ENCODE measurements around the gene ITGBL1. TPM values are rescaled to one million over a fixed set of nuclear protein-coding genes. Genes with fewer than 3 reads are reported as not detected.

Gene ITGBL1
- total and polyA plus RNA-seq, 2 of the 4 experiments (the other 2 are of a cell fraction), result 22.2 to 24.2 TPM

DNA sequence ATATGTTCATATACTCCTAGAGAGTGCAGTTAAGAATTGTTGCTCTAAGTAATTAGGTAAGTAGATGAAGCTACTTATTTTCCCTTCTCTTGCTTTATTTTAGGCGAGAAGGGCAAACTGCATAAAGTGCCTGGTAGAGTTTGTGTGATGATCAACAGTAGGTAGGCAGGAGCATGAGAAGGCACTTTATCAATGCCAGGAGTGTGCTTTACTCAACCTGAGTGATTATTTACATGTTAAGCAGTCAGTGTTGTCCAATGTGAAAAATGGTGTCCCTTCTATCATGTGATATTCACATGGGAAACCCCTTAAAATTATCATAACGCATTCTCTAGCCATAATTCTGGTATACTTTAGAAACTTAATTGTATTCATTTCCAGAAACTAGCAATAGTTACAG lies 294.0 kb downstream of the ITGBL1 start:
- dilution Hi-C loops (cut with HindIII; ENCODE audit: low sequenced_read_pairs, unreplicated experiment) (no loop called here), in situ Hi-C loops (cut with MboI; ENCODE audit: low sequenced_read_pairs) (no loop called here), intact Hi-C loops (cut with micrococcal nuclease) (no loop called here)
- H3K18ac ChIP-seq (ENCODE audit: low read depth, low read length), result no peak overlapping the region
- H3K27me3 ChIP-seq (ENCODE audit: control insufficient read depth, insufficient read depth, low read length), result no peaks in the 10 kb centered on the region
- H3K4me3 ChIP-seq (ENCODE audit: insufficient read depth, low read depth, low read length), result no peak overlapping the region
- H2AK5ac ChIP-seq (ENCODE audit: low read depth, low read length), result no peak overlapping the region
- no peak overlapping the region for H2BK120ac ChIP-seq (ENCODE audit: low read depth, low read length)
- H4K91ac ChIP-seq (ENCODE audit: insufficient read depth, low read depth, low read length), result no peak overlapping the region
- H3K9ac ChIP-seq (ENCODE audit: low read depth, low read length), result no peak overlapping the region
- TF ChIP-seq FOS (IDR thresholded peaks at IDR 0.05; ENCODE audit: low read depth, low read length) (no peak), MXI1 (IDR thresholded peaks at IDR 0.05; ENCODE audit: borderline replicate concordance, low read depth, low read length) (no peak), CEBPB (IDR thresholded peaks at IDR 0.05; ENCODE audit: low read depth, low read length) (no peak), MAZ (IDR thresholded peaks at IDR 0.05; ENCODE audit: borderline replicate concordance, low read depth, low read length) (no peak)
- no peak overlapping the region for H2BK20ac ChIP-seq (ENCODE audit: low read depth, low read length)
- no peaks in the 10 kb centered on the region for H3K36me3 ChIP-seq (ENCODE audit: control insufficient read depth, insufficient read depth, low read length)
- H3K56ac ChIP-seq (ENCODE audit: extremely low read depth, insufficient read depth, low read length), result no peak overlapping the region
- H3K9me1 ChIP-seq (ENCODE audit: insufficient read depth, low read length), result no peaks in the 10 kb centered on the region
- no peak overlapping the region for H2BK5ac ChIP-seq (ENCODE audit: low read depth, low read length, poor library complexity, severe bottlenecking)
- no peaks in the 10 kb centered on the region for H4K20me1 ChIP-seq (ENCODE audit: insufficient read depth, low read length)
- H3K14ac ChIP-seq (replicated peaks; ENCODE audit: low read depth, low read length), result no peak overlapping the region
- H3K9me3 ChIP-seq (ENCODE audit: control insufficient read depth, insufficient read depth, low read length), result no peaks in the 10 kb centered on the region
- no peak overlapping the region for H3K27ac ChIP-seq (ENCODE audit: insufficient read depth, low read length)
- H3K23ac ChIP-seq (ENCODE audit: low read depth, low read length), result no peak overlapping the region
- no peak overlapping the region for H2AK9ac ChIP-seq (replicated peaks; ENCODE audit: low read depth, low read length, poor library complexity)
- no peaks in the 10 kb centered on the region for H3K79me1 ChIP-seq (ENCODE audit: low read depth in 1 of 2, low read length in 2 of 2)
- DNase-seq, result no peak
- CTCF ChIA-PET, result no interaction called here
- no peak overlapping the region for H3K4ac ChIP-seq (ENCODE audit: low read depth, low read length)
- no peak overlapping the region for H2BK15ac ChIP-seq (ENCODE audit: low read depth, low read length)
- no CpG with 5 or more reads among the region's 2 CpGs for WGBS, 2 experiments (ENCODE audit: extremely low coverage in 2 of 2, insufficient read length in 1 of 2)
- H4K8ac ChIP-seq (ENCODE audit: low read depth in 2 of 2, low read length in 2 of 2), result no peak overlapping the region
- no peaks in the 10 kb centered on the region for H3K4me1 ChIP-seq (ENCODE audit: control insufficient read depth, insufficient read depth, low read length)
- no TSS peak for BruUV-seq (replicated peaks)
- POLR2A ChIA-PET (ENCODE audit: unreplicated experiment), result no interaction called here
- H4K5ac ChIP-seq (ENCODE audit: low read depth, low read length), result no peak overlapping the region
- H2AFZ ChIP-seq (replicated peaks; ENCODE audit: low read length, poor library complexity), result no peak overlapping the region
- no peak for ATAC-seq (ENCODE audit: low read depth)
- no peak overlapping the region for H3K4me2 ChIP-seq (ENCODE audit: low read depth, low read length)

Data from IMR-90 (cell line).